A673 (cell line): Measurements from ENCODE around the gene ZNF316. TPM values are rescaled to one million over a fixed set of nuclear protein-coding genes. Genes with fewer than 3 reads are reported as not detected.

ENCODE experiments used
- BruUV-seq: library from RNA; stranded (reverse); fragments of 400-500 nt; replicated peaks from 2 replicates; lab custom pipeline; 2021; lab: Mats Ljungman, UMichigan
- CTCF ChIA-PET: fragments of 300-600 bp; sonication (Branson Sonifier 250); formaldehyde crosslinking; loops from one replicate; lab custom pipeline; 2022; ENCODE audit warnings: antibody characterized with exemption; lab: Charles Lee
- POLR2A ChIA-PET: fragments of 300-600 bp; sonication (Branson Sonifier 250); formaldehyde crosslinking; loops from one replicate; lab custom pipeline; 2022; ENCODE audit warnings: antibody characterized with exemption; ENCODE audit not compliant: low non-redundant PET; lab: Charles Lee
- DNase-seq: peaks from one replicate; pipeline ENCODE4 v3.0.0-alpha.2; 2015; ENCODE audit warnings: low spot score
- H3K27ac ChIP-seq: fragments of 200-600 bp; sonication (generic); 2 replicates; pipeline ENCODE4 v1.5.1; 2016; ENCODE audit warnings: mixed run types, low read depth, mild to moderate bottlenecking, mixed read lengths, antibody characterized with exemption, low read length; ENCODE audit not compliant: poor library complexity, severe bottlenecking
- H3K27me3 ChIP-seq: fragments of 200-600 bp; sonication (generic); replicated peaks from 2 replicates; pipeline ENCODE4 v1.6.1; 2017; ENCODE audit warnings: mixed run types, low read depth, mild to moderate bottlenecking, mixed read lengths, antibody characterized with exemption, low read length; ENCODE audit not compliant: insufficient read depth, poor library complexity
- H3K36me3 ChIP-seq: fragments of 200-600 bp; sonication (generic); 2 replicates; pipeline ENCODE4 v1.6.1; 2016; ENCODE audit warnings: mixed run types, mild to moderate bottlenecking, mixed read lengths, antibody characterized with exemption, low read length; ENCODE audit not compliant: insufficient read depth, poor library complexity, severe bottlenecking
- H3K4me1 ChIP-seq: fragments of 200-600 bp; sonication (generic); 2 replicates; pipeline ENCODE4 v1.6.1; 2017; ENCODE audit warnings: mixed run types, mild to moderate bottlenecking, mixed read lengths, antibody characterized with exemption, low read length; ENCODE audit not compliant: insufficient read depth, poor library complexity, severe bottlenecking
- H3K4me3 ChIP-seq: fragments of 200-600 bp; sonication (generic); 2 replicates; pipeline ENCODE4 v1.5.1; 2016; ENCODE audit warnings: low read depth, mixed run types, mild to moderate bottlenecking, mixed read lengths, low read length; ENCODE audit not compliant: poor library complexity, severe bottlenecking
- H3K9me3 ChIP-seq: fragments of 200-600 bp; sonication (generic); 2 replicates; pipeline ENCODE4 v1.6.1; 2016; ENCODE audit warnings: mixed run types, low read depth, mild to moderate bottlenecking, mixed read lengths, antibody characterized with exemption, low read length; ENCODE audit not compliant: poor library complexity, severe bottlenecking
- CTCF ChIP-seq: fragments of 300-800, 200-600 bp; sonication (generic); conservative IDR thresholded peaks from 2 replicates; pipeline ENCODE4 v1.5.1; 2017; ENCODE audit warnings: low read depth, mild to moderate bottlenecking, antibody characterized with exemption, low read length, moderate library complexity, mixed read lengths
- EZH2 ChIP-seq: fragments of 200-600 bp; sonication (generic); IDR thresholded peaks from 2 replicates; pipeline ENCODE4 v1.6.1; 2017; ENCODE audit warnings: borderline replicate concordance, low read depth, mild to moderate bottlenecking, mixed read lengths, antibody characterized with exemption, low read length; ENCODE audit not compliant: poor library complexity, severe bottlenecking
- intact Hi-C: fragments of 100-400 bp; cut with micrococcal nuclease; formaldehyde crosslinking; loops from one replicate; pipeline ENCODE4 v1.10.0; 2022; ENCODE audit not compliant: unreplicated experiment
- total RNA-seq: library from RNA; stranded (reverse); gene quantifications from 2 replicates; pipeline ENCODE4 v1.2.3, GENCODE V29; 2021

ZNF316 gene
- total RNA-seq, 1 experiment from 2014 or later, result 32.1 TPM

DNA sequence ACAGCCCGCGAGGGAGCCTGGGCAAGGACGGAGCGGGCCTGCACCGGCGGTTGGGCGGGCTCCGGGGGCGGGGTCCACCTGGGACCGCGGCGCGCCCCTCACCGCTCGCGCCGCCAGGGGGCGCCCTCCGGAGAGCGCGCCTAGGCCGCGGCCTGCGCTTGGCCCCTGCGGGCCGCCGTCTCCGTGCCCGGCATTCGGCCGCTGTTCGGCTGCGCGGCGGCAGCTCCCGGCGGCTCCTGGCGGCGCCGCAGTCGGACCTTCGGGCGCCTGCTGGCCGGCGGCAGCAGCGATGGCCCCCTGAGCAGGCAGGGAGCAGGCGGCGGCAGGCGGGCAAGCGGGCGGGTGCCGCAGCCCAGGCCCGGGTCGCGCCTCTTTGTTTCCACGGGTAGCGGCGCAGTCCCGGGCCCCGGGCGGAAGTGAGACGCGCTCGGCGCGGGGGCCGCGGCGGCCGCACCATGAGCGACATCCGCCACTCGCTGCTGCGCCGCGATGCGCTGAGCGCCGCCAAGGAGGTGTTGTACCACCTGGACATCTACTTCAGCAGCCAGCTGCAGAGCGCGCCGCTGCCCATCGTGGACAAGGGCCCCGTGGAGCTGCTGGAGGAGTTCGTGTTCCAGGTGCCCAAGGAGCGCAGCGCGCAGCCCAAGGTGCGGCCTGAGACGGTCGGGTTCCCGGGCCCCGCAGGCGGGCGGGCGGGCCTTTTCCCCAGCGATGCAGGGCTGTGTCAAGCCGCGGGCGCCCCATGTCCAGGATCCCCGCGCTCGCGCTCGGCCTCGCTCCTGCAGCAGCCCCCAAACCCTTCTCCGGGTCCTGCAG, 47.1 kb upstream of the ZNF316 start, which contains the start of gene INTS15:
Gene INTS15 (plus strand): TSS at position 193 of the 816 bp plus-strand sequence. CDS start 263 bp downstream, at position 456.
- intact Hi-C loops, result no loop called here
- TF ChIP-seq CTCF (peak; percentile 37; the same call in 1 of the 2 replicates), EZH2 (no peak)
- Histone ChIP-seq H3K9me3 (no peaks in the 10 kb centered on the region), H3K36me3 (peaks cover 58% of the 10 kb centered on the region), H3K4me1 (peaks cover 2% of the 10 kb centered on the region), H3K27ac (peak within 1 kb of the TSS; percentile 88), H3K27me3 (no peaks in the 10 kb centered on the region), H3K4me3 (peak within 1 kb of the TSS; percentile 86)
- ChIA-PET CTCF (interaction anchor here (0.5 kb wide), 1 partner anchor 10 kb away, joined by 3 read pairs; no protein-coding TSS in a partner anchor), POLR2A (interaction anchor here (1.0 kb wide), 1 partner anchor 22 kb away, joined by 3 read pairs; no protein-coding TSS in a partner anchor)
- peak; percentile 88 for DNase-seq
- no TSS peak for BruUV-seq

DNA sequence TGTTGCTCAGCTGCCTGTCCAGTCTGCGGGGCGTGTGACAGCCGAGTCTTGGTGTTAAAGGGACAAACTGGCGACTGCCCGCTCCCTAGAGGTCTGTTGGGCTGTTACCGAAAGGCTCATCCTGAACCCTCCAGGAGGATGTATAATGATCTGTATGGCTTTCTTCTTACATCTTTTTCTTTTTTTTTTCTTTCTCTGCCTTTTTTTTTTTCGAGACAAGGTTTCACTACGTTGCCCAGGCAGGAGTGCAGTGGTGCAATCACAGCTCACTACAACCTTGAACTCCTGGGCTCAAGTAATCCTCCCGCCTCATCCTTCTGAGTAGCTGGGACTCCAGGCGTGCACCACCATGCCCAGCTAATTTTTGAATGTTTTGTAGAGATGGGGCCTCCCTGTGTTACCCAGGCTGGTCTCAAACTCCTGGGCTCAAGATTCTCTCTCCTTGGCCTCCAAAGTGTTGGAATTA, 46.4 kb upstream of the ZNF316 start:
- no TSS peak for BruUV-seq
- H3K27ac ChIP-seq, result peak overlapping the region; percentile 88

GRCh38 chr7:6600093-6600492, 37.0 kb upstream of the ZNF316 start:
- Histone ChIP-seq H3K27ac (no peak overlapping the region), H3K4me1 (no peaks in the 10 kb centered on the region), H3K9me3 (no peaks in the 10 kb centered on the region), H3K4me3 (no peak overlapping the region), H3K36me3 (peaks cover 55% of the 10 kb centered on the region), H3K27me3 (no peaks in the 10 kb centered on the region)
- no TSS peak for BruUV-seq
- DNase-seq, result no peak
- ChIA-PET POLR2A (no interaction called here), CTCF (interaction anchor here (0.7 kb wide), 1 partner anchor 10 kb away, joined by 3 read pairs; no protein-coding TSS in a partner anchor)
- intact Hi-C loops, result no loop called here
- TF ChIP-seq EZH2 (no peak), CTCF (no peak)

More for the DNA sequence above, 46.4 kb upstream of the ZNF316 start:
- Histone ChIP-seq H3K9me3 (no peaks in the 10 kb centered on the region), H3K36me3 (peaks cover 62% of the 10 kb centered on the region), H3K4me1 (peaks cover 2% of the 10 kb centered on the region), H3K4me3 (peak overlapping the region; percentile 86), H3K27me3 (no peaks in the 10 kb centered on the region)
- TF ChIP-seq EZH2 (no peak), CTCF (no peak)
- intact Hi-C loops, result no loop called here
- ChIA-PET POLR2A (no interaction called here), CTCF (no interaction called here)
- DNase-seq, result no peak
